Memory B cell (primary cell): Measurements from ENCODE around the gene INO80C.

Experiments
- ATAC-seq: fragments of 150-1000 bp; cut with Tn5 transposase; 2 replicates; pipeline ENCODE4 v1.10.0; 2021; ENCODE audit warnings: low read depth, mild to moderate bottlenecking, moderate library complexity
- DNase-seq, 2 donors: peaks; one replicate each; pipeline ENCODE4 v3.0.0; 2022; ENCODE audit warnings: low spot score in 2 of 2
- H3K27ac Mint-ChIP-seq: one replicate; pipeline ENCODE4 v1.8.0; 2022; ENCODE audit warnings: mild to moderate bottlenecking, moderate library complexity, mixed read lengths
- H3K27me3 Mint-ChIP-seq: one replicate; pipeline ENCODE4 v1.8.0; 2022; ENCODE audit warnings: mixed read lengths
- H3K36me3 Mint-ChIP-seq: one replicate; pipeline ENCODE4 v1.8.0; 2022; ENCODE audit warnings: mild to moderate bottlenecking, mixed read lengths
- H3K4me1 Mint-ChIP-seq: one replicate; pipeline ENCODE4 v1.8.0; 2022; ENCODE audit warnings: mixed read lengths
- H3K4me3 Mint-ChIP-seq: one replicate; pipeline ENCODE4 v1.8.0; 2022; ENCODE audit warnings: mild to moderate bottlenecking, moderate library complexity, mixed read lengths
- H3K9me3 Mint-ChIP-seq: one replicate; pipeline ENCODE4 v1.8.0; 2022; ENCODE audit warnings: mixed read lengths

The INO80C gene

GRCh38 chr18:35431374-35431741 lies 66.4 kb downstream of the INO80C start:
- Mint-ChIP-seq H3K36me3 (peaks cover 4% of the 10 kb centered on the region), H3K27me3 (no peaks in the 10 kb centered on the region), H3K9me3 (peaks cover 8% of the 10 kb centered on the region), H3K4me1 (no peaks in the 10 kb centered on the region), H3K4me3 (no peak overlapping the region), H3K27ac (no peak overlapping the region)
- no peak for DNase-seq
- no peak for ATAC-seq

- no peak for DNase-seq
- H3K36me3 Mint-ChIP-seq = peaks cover 4% of the 10 kb centered on the region
Observed at GRCh38 chr18:35430721-35431373, 66.9 kb downstream of the INO80C start.

GRCh38 chr18:35426786-35427185 lies 71.0 kb downstream of the INO80C start:
- no peak overlapping the region for H3K4me3 Mint-ChIP-seq
- ATAC-seq (no peak), DNase-seq (no peak)
- H3K4me1 Mint-ChIP-seq = no peaks in the 10 kb centered on the region
- H3K27me3 Mint-ChIP-seq = no peaks in the 10 kb centered on the region
- H3K36me3 Mint-ChIP-seq = no peaks in the 10 kb centered on the region
- H3K27ac Mint-ChIP-seq = no peak overlapping the region
- no peaks in the 10 kb centered on the region for H3K9me3 Mint-ChIP-seq

More at GRCh38 chr18:35430721-35431373, 66.9 kb downstream of the INO80C start:
- no peak for ATAC-seq
- Mint-ChIP-seq H3K27me3 (no peaks in the 10 kb centered on the region), H3K4me1 (no peaks in the 10 kb centered on the region), H3K4me3 (no peak overlapping the region), H3K9me3 (peaks cover 8% of the 10 kb centered on the region), H3K27ac (no peak overlapping the region)

GRCh38 chr18:35424356-35424755 lies 73.4 kb downstream of the INO80C start:
- Mint-ChIP-seq H3K4me1 (no peaks in the 10 kb centered on the region), H3K4me3 (no peak overlapping the region), H3K9me3 (peaks cover 1% of the 10 kb centered on the region), H3K27me3 (no peaks in the 10 kb centered on the region), H3K27ac (no peak overlapping the region), H3K36me3 (no peaks in the 10 kb centered on the region)
- ATAC-seq (no peak), DNase-seq (no peak)

GRCh38 chr18:35422237-35422636 lies 75.5 kb downstream of the INO80C start:
- H3K9me3 Mint-ChIP-seq = peaks cover 9% of the 10 kb centered on the region
- DNase-seq = no peak
- H3K36me3 Mint-ChIP-seq = peaks cover 5% of the 10 kb centered on the region

GRCh38 chr18:35418610-35419009 lies 79.2 kb downstream of the INO80C start:
- peaks cover 5% of the 10 kb centered on the region for H3K36me3 Mint-ChIP-seq
- H3K4me1 Mint-ChIP-seq = peaks cover 18% of the 10 kb centered on the region
- H3K27ac Mint-ChIP-seq = no peak overlapping the region
- H3K27me3 Mint-ChIP-seq = no peaks in the 10 kb centered on the region
- DNase-seq (no peak), ATAC-seq (no peak)
- H3K4me3 Mint-ChIP-seq = no peak overlapping the region
- peaks cover 11% of the 10 kb centered on the region for H3K9me3 Mint-ChIP-seq

More at GRCh38 chr18:35422237-35422636, 75.5 kb downstream of the INO80C start:
- H3K27ac Mint-ChIP-seq = no peak overlapping the region
- H3K27me3 Mint-ChIP-seq = no peaks in the 10 kb centered on the region
- ATAC-seq = no peak
- no peaks in the 10 kb centered on the region for H3K4me1 Mint-ChIP-seq
- no peak overlapping the region for H3K4me3 Mint-ChIP-seq
